ENCODE data around the gene LRRK1. TPM values are rescaled to one million over a fixed set of nuclear protein-coding genes. Genes with fewer than 3 reads are reported as not detected.
"Not testable (repeated sequence)": the region's sequence is repeated elsewhere in the genome, so short reads cannot be mapped to it uniquely, and the experiment has no call there.

LRRK1 gene
- total RNA-seq, 1 donor from 2014 or later, result 14.0 TPM

DNA sequence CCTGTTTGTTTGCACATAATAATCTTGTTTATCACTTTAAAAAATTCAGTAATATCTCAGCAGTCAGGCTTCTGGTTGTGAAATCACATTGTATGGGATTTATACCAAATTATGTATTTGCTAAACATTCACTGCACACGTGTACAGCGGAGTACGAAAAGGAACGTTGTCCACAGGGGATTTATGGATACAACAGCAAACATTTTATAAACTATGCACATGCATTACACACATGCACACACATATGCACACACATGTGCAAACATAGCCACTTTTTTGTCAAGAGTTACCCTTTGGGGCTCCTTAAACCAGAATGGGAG, 150.5 kb downstream of the LRRK1 start:
- DNase-seq (ENCODE audit: low spot score), result no peak

DNA sequence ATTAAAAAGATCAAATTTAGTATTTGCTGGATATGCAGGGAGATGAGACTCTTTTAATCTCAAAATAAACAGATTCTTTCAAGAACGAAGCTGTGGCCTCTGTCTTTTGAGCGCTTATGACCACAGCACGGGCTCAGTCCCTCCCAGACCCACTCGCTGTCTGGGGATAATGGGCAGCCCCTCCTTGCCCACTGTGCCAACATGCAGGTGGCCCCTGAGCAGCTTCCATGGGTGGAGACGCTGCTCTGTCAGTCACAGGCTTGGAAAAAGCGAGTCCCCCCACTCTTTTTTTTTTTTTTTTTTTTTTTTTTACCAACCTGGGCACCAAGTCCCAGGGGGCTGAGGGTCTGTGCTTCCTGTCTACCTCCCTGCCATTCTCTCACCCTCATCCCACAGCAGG, 150.9 kb downstream of the LRRK1 start:
- DNase-seq (ENCODE audit: low spot score), result no peak

DNA sequence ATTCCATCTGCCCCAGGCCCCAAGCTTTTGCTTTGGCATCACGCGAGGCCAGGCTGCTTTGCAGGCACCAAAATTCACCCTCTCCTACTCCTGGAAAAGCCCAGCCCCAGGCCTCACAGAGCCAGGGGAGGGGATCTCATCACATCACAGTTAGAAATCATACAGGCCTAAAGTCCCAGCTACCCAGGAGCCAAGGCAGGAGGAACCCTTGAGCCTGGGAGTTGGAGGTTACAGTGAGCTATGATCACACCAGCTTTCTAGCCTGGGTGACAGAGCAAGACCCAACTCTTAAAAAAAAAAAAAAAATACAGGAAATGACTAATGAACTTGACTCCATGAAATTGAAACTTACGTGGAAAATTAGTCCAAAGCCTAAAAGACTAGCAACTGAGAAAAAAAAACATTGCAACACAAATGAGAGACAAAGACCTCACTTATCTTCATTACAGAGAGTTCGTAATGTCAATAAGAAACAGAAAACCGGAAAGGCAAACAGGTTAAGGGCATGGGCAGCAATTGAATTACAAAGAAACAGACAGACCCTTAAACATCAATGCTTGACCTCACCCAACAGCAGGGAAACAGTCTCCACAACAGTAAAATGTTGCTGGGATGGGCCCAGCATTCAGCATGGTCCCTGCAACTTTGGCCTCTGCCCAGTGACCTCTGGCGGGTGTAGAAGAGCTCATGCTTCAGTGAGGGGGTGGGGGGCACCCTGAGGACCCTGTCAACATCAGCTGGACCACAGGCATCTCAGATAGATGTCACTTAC, 151.5 kb downstream of the LRRK1 start:
- no peak for DNase-seq (ENCODE audit: low spot score)

DNA sequence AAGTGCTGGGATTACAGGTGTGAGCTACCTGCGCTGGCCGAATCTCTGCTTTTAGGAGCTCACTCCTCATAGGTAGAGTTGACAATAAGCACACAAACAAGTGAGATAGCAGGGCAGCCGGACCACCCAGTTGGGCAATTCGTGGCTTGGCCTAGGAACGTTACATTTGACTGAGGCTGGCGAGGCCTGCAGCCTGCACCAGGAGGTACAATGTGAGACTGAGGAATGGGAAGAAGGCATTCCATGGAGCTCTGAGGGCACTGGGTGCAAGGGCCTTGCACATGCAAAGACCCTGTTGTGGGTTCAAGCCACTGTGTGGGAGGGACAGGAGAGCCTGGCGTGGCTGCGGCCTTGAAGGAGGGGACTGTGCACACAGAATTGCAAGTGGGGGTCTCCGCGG, 152.5 kb downstream of the LRRK1 start:
- DNase-seq (ENCODE audit: low spot score), result no peak

DNA sequence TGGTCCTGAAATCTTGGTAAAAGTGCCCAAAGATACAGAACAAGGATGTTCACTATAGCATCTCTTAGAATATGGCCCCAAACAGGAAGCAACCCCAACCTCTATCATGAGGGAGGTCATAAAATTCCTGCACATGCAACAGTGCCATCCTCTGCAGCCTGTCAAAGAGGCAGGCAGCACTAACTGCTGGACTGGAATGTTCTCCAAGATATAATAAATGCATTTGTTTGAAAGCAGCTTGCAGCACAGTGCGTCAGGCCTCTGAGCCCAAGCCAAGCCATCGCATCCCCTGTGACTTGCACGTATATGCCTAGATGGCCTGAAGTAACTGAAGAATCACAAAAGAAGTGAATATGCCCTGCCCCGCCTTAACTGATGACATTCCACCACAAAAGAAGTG, 153.1 kb downstream of the LRRK1 start:
- DNase-seq (ENCODE audit: low spot score), result not testable (repeated sequence)

DNA sequence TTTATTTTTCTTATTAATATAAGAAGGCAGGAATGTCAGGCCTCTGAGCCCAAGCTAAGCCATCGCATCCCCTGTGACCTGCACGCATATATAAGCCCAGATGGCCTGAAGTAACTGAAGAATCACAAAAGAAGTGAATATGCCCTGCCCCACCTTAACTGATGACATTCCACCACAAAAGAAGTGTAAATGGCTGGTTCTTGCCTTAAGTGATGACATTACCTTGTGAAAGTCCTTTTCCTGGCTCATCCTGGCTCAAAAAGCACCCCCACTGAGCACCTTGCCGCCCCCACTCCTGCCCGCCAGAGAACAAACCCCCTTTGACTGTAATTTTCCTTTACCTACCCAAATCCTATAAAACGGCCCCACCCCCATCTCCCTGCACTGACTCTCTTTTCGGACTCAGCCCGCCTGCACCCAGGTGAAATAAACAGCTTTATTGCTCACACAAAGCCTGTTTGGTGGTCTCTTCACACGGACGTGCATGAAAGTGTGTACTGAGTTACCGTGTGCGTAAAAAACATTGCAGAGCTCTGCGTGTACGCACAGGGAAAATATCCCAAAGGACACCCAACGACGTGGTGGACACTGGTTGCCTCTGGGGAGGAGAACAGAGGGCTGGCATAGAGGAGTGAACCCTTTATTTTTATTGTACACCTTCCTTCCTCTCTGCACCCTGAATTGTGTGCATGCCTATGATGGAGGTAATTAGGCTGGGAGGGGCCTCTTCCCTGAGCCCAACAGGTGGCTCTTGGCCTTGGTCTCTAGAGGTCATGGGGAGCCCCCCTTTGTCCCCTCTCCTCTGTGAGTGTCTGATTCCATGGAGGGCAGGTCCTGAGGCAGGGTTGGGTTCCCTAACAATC, 158.9 kb downstream of the LRRK1 start:
- not testable (repeated sequence) for DNase-seq (ENCODE audit: low spot score)

DNA sequence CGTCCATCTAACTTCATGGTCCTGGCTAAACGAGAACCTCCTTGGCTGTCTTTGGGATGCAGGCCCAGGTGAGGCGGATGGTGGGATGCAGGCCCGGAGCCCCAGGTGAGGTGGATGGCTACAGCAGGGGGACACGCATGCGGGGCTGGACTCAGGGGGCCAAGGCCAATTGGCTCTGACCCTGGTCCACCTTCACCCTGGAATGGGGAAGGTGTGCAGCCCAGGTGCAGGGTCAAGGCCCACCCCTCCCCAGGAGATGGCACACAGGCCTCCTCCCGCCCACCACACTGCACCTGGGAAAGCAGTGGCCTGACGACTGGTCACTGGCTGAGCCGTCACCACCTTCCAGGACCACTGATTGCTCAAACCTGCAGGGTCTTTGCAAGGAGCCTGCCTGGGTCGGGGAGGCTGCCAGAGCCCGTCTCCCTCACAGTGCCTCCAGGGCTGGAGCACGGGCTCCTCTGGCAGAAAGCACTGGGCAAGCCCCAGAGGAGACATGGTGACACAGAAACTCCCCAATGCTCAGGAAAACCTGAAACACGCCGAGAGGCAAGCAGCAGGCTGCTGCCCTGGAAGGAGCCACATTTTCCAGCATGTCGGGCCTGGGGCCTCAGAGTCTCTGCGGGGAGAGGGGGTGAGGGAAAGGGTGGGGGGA, 159.6 kb downstream of the LRRK1 start:
- no peak for DNase-seq (ENCODE audit: low spot score)

DNA sequence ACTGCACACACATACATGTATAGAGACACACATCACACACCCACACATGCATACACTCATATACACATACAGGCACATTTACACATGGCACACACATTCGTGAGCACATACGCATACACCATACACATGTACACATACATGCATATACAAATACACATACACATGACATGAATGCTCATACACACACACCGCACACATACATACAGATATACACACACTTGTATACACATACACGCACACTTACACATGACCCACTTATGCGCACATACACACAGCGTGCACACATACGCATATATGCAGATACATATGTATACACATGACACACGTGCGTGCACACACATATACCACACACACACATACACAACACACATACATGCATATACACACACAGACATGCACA, 162.7 kb downstream of the LRRK1 start:
- DNase-seq (ENCODE audit: low spot score), result no peak

DNA sequence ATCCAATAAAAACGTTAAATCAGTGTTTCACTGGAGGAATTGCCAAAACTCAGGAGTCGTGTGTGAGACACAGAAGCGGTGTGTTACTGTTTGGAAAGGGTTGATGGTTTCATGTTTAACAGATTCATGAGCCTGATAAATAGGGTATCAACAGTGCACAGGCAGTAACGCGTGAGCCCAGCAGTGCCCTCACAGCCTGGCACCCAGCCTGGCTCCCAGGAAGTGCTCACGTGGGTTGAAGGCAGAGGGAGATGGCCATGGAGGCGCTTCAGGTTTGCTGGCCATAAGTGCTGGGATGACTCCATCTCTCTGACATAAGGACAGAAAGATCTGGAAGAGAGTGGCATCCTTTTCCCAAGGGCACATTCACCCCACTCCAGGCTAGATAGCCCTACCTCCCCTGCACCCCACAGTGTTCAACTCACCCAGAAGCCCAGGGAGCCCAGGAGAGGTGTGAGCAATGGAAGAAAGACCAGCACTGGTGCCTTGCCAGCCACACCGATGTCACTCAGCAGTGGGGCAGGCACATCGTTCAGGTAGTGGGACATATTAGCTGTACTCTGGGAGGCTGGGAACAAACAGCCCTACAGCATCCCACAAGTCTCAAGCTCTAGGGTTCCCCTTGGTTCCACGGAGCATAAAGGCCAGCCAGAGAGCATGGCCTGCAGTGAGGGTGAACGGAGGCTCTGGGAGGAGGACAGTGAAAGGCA, 164.3 kb downstream of the LRRK1 start:
- DNase-seq (ENCODE audit: low spot score), result no peak

DNA sequence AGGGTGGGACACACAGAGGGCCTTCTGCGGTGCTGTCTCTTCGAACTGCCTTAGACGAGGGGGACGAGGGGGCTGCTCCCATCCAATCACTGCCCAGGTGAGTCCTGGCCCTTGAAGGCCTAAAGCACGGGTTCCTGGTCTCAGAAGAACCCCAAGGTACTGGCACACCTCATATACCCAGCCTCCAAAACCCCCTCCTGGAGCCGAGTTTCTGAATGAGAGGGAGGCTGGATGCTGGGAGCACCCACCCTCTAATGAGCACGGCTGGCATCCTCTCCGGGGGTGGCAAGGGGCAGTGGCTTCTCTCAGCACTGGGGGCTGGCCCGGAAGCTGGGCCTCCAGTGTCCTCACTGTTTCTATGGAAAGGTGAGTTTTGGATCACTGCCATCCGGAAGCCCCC, 165.6 kb downstream of the LRRK1 start:
- DNase-seq (ENCODE audit: low spot score), result no peak

DNA sequence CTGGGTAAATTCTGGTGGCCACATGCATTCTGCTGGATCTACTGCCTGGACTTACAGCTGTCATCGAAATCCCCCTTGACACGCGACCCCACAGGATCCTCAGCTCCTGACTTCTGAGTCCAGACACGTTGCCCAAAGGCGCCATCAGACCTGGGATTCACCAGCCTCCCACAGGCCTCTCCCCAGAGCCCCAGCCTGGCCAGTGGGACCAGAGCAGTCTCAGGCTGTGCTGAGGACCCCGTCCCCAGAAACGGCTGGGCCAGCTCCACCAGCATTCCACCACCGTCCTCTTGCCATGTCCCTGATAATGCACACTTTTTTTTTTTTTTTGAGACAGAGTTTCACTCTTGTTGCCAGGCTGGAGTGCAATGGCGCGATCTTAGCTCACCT, 166.1 kb downstream of the LRRK1 start:
- no peak for DNase-seq (ENCODE audit: low spot score)

DNA sequence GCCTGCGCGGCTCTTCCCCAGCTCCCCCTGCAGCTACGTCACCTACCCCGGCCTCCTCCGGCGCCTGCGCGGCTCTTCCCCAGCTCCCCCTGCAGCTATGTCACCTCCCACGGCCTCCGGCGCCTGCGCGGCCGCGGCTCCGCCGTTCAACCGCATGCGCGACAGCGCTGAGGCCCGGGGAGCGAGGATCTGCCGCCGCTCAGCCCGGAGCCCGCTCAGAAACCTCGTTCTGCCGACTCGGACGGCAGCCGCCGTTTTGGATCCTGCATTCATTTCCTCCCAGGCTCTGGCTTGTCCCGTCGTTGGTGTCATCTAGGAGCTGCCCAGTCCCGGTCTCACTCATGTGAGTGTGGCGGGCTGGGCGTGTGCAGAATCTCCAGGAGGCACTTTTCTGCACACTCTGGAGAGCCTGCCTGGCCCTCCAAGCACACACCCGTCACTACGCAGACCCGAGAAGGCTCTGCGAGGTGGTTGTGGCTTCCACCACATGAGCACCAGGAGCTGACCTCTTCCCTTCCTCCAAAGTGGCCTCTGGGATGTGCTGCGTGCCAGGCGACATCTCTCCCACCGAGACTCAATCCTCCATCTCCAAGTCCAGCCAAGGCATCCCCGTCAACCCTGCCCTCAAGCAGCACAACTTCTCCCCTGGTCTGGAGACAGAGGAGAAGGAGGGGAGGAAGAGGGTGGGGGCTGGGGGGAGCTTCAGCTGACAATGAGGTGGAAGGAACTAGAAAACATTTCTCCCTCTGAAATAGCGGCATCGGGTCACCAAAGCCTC, 167.4 kb downstream of the LRRK1 start:
- DNase-seq (ENCODE audit: low spot score), result no peak

DNA sequence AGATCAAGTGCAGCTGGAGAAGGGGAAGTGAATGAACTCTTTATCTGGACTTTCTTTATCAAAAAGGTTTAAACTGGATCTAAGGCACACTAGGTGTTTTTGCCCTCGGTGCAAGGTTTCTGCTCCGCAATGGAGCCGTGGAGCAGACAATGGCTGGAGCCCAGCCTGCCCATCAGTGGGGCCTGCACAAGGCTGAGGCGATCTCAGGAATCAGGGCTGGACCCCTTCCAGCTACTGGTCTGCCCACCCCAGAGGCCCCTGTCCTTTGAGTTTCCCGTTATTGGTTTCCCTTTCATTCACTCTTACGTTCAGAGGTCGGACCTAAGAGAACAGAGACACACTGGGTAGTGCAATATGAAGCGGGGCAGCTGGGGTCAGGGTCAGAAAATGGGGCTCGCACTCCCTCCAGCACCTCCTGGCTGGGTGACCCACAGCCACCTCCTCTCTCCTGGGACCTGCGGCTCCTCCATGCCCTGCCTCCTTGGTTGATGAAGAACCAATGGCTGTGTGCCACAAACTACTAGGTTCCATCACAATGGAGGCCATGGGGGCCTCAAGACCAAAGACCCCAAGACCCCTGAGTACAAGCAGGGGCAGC, 168.1 kb downstream of the LRRK1 start:
- no peak for DNase-seq (ENCODE audit: low spot score)

DNA sequence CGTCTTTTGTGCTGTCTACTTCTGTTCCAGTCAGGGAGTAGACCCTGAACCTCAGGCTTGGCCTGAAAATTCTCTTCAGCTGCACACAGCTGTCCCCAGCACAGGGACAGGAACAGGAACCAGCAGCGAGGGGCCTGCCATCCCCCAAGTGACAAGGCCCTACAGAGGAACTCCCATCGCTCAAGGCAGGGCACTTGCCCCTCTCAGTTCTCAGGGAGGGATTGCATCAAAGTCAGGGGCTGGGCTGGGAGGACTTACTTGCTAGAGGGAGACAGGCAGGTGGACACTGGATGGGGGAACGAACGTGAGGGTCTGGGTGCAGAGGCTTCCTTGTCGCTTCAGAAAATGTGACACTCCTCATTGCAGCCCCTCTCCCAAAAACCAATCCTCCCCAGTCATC, 169.1 kb downstream of the LRRK1 start:
- no peak for DNase-seq (ENCODE audit: low spot score)

DNA sequence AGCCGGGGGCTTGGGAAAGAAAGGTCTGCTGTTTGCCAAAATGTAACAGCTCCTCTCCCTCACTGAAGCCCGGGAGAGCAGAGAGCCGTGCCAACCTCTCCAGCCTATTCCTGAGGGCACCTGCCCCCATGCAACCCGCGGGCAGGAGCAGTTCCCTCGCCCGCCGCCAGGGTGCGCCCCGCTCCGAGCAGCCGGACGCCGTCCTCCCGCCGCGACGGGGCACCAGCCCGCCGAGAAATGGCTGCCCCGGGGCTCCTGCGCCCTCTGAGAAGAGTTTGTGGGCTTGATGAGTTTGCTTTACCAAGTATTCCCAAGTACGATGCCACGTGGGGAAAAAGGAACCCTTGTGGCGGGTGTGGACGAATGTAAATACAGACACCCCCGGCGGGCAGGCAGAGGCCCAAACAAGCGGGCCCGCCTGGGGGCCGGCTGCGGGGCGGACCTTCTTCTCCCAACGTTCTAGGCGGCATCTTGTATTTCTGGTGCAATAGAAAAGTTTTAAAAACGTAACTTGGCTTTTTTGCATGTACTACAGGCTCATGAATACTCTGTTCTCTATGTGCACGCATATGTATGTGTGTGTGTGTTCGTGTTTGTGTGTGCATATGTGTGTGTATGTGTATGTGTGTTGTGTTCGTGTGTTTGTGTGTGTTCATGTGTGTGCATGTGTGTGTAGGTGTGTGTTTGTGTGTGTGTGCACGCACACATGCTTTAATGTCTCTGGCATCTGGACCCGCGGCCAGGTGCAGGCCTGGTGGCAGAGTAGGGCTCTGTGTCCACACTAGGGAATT, 169.8 kb downstream of the LRRK1 start:
- no peak for DNase-seq (ENCODE audit: low spot score)

DNA sequence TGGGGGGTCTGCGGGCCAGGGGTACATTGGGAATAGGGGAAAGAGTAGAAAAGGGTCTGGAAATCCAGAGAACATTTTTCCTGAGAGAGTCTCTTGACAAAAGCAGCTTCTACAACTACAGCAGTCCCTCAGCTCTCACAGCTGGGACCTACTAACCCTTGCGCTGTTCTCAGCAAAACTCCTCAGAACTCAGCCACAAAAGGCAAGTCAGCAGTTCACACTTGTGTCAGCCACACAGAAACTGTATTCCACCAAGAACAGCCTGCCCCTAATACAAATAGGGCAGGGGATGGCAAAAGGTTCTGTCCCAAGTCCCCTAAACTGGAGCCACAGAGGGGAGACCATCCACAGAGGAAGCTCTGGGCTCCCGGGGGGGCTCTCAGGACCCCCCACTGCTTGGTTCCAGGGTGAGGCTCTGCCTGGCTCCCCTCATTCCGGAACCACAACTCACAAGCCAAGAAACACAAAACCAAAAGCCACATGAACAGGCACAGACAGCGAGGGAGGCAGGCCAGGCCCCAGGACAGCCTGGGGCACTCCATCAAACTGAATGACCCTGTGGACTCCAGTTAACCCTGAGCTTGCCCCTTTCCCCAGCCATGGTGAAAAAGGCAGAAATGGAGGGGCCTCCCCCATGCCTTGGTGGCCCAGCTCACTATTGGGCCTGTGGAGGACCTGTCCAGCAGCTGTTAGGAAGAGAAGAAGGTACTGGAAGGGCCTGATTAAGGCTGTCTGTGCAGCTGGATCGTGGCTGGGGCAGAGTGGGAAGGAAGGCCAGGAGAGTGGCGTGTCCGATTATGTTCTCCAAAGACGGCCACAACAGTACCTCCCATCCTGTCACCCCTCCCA, 170.6 kb downstream of the LRRK1 start:
- no peak for DNase-seq (ENCODE audit: low spot score)

DNA sequence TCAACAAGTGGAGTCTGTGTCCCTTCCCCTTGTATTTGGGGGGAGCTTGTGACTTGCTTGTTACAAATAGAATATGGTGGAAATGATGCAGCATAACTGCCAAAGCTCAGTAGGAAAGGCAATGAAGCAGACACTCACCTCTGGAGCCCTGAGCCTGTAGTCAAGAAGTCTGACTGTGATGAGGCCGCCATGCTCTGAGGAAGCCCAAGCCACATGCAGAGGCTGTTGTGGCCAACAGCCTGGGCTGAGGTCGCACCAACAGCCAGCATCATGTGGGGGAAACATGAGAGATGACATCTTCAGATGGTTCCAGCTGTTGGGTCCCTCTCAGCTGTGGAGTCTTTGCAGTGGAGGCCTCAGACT, 171.3 kb downstream of the LRRK1 start:
- no peak for DNase-seq (ENCODE audit: low spot score)

DNA sequence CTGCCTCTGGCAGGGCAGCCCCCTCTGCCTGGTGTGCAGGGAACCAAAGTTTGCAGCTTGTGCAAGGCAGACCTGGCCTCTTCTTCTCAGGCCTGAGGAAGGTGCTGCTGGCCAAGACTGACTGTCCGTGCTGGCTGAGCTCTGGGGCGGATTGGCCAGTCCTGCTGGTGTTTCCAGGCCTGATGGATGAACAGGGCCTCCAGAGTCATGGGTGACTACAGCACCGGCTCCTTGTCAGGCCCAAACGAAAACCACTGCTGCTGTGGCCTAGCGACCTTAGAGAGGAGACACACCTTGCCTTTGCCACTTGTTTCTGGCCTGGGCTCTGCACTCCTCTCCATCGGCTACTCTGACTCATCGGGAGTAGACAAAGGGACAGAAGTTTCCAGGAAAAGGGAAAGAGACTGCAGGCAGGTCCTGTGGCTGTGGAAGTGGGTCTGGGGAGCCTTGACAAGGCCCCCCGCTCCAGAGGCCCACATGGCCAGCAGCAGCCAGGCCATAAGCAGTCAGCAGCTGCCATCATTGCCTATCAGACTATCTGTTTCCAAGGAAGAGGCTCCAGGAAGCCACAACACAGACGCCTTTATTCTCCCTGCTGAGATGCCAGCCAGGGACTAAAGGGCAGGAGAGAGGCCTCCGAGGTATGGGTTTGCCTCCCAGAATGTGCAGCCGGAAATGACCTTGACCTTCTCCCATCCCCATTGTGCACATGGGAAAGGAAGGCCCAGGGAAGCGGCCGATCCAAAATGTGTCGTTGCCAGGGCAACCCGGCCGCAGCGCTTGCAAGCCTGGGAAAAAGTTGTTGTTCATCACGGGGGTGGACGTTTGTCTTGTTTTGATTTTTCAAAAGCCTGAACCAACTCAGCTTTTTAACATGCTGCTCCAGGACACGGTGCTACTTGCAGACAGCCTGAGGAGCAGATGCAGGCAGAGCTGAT, 172.2 kb downstream of the LRRK1 start:
- no peak for DNase-seq (ENCODE audit: low spot score)

Measured in umbilical cord (tissue), 2 donors.